Measurements from ENCODE around the gene NR1H2. TPM values are rescaled to one million over a fixed set of nuclear protein-coding genes. Genes with fewer than 3 reads are reported as not detected.

NR1H2 gene
- total RNA-seq, 1 donor from 2014 or later: 44.2 TPM

- H3K4me3 ChIP-seq (ENCODE audit: low read depth, low read length): no peak overlapping the region
- no peak for FAIRE-seq
- no peak for TF ChIP-seq CTCF (IDR thresholded peaks at IDR 0.05; ENCODE audit: insufficient read depth, low read length, severe bottlenecking)
- no peaks in the 10 kb centered on the region for H3K27me3 ChIP-seq (ENCODE audit: control insufficient read depth, insufficient read depth, low read length)
- DNase-seq (ENCODE audit: low read depth): no peak
- peaks cover 3% of the 10 kb centered on the region for H3K36me3 ChIP-seq (ENCODE audit: control insufficient read depth, insufficient read depth, low read length)
Measured at GRCh38 chr19:50394017-50394416, 17.8 kb downstream of the NR1H2 start.

GRCh38 chr19:50398675-50399367 lies 22.6 kb downstream of the NR1H2 start:
- Histone ChIP-seq H3K36me3 (ENCODE audit: control insufficient read depth, insufficient read depth, low read length) (peaks cover 5% of the 10 kb centered on the region), H3K4me3 (ENCODE audit: low read depth, low read length) (no peak overlapping the region), H3K27me3 (ENCODE audit: control insufficient read depth, insufficient read depth, low read length) (no peaks in the 10 kb centered on the region)
- FAIRE-seq (no peak), DNase-seq (ENCODE audit: low read depth) (no peak)
- TF ChIP-seq CTCF (IDR thresholded peaks at IDR 0.05; ENCODE audit: insufficient read depth, low read length, severe bottlenecking): no peak

- Histone ChIP-seq H3K4me3 (ENCODE audit: low read depth, low read length) (no peak overlapping the region), H3K27me3 (ENCODE audit: control insufficient read depth, insufficient read depth, low read length) (no peaks in the 10 kb centered on the region), H3K36me3 (ENCODE audit: control insufficient read depth, insufficient read depth, low read length) (peaks cover 5% of the 10 kb centered on the region)
- DNase-seq (ENCODE audit: low read depth) (no peak), FAIRE-seq (no peak)
- no peak for TF ChIP-seq CTCF (IDR thresholded peaks at IDR 0.05; ENCODE audit: insufficient read depth, low read length, severe bottlenecking)
Measured at GRCh38 chr19:50399368-50399745, 23.1 kb downstream of the NR1H2 start.

- H3K4me3 ChIP-seq (ENCODE audit: low read depth, low read length): no peak overlapping the region
- no peak for FAIRE-seq
- TF ChIP-seq CTCF (IDR thresholded peaks at IDR 0.05; ENCODE audit: insufficient read depth, low read length, severe bottlenecking): no peak
- no peak for DNase-seq (ENCODE audit: low read depth)
- peaks cover 5% of the 10 kb centered on the region for H3K36me3 ChIP-seq (ENCODE audit: control insufficient read depth, insufficient read depth, low read length)
- H3K27me3 ChIP-seq (ENCODE audit: control insufficient read depth, insufficient read depth, low read length): no peaks in the 10 kb centered on the region
Measured at GRCh38 chr19:50401605-50402450, 25.6 kb downstream of the NR1H2 start.

- Histone ChIP-seq H3K4me3 (ENCODE audit: low read depth, low read length) (no peak overlapping the region), H3K36me3 (ENCODE audit: control insufficient read depth, insufficient read depth, low read length) (peaks cover 7% of the 10 kb centered on the region), H3K27me3 (ENCODE audit: control insufficient read depth, insufficient read depth, low read length) (no peaks in the 10 kb centered on the region)
- DNase-seq (ENCODE audit: low read depth) (no peak), FAIRE-seq (no peak)
- no peak for TF ChIP-seq CTCF (IDR thresholded peaks at IDR 0.05; ENCODE audit: insufficient read depth, low read length, severe bottlenecking)
Measured at GRCh38 chr19:50402544-50403301, 26.5 kb downstream of the NR1H2 start.
